Measurements from ENCODE around the gene MARCHF7.

DNA sequence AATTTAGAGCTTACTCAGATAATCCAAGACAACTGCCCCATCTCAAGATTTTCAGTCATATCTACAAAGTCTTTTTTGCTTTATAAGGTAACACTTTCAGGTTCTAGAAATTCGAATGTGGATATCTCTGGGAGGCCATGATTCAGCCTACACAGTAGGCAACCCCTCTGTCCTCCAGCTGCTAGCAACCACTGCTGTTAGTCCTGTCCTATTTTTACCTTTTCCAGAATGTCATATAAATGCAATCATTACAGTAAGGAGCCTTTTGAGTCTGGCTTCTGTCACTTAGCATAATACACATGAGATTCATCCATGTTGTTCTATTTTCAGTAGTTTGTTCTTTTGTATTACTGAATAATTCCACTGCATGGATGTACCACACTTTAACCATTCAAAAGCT, 28.5 kb upstream of the MARCHF7 start:
- TF ChIP-seq, protein P1, sequence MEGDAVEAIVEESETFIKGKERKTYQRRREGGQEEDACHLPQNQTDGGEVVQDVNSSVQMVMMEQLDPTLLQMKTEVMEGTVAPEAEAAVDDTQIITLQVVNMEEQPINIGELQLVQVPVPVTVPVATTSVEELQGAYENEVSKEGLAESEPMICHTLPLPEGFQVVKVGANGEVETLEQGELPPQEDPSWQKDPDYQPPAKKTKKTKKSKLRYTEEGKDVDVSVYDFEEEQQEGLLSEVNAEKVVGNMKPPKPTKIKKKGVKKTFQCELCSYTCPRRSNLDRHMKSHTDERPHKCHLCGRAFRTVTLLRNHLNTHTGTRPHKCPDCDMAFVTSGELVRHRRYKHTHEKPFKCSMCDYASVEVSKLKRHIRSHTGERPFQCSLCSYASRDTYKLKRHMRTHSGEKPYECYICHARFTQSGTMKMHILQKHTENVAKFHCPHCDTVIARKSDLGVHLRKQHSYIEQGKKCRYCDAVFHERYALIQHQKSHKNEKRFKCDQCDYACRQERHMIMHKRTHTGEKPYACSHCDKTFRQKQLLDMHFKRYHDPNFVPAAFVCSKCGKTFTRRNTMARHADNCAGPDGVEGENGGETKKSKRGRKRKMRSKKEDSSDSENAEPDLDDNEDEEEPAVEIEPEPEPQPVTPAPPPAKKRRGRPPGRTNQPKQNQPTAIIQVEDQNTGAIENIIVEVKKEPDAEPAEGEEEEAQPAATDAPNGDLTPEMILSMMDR (IDR thresholded peaks at IDR 0.05; ENCODE audit: low read depth, low read length): no peak
- no peak for TF ChIP-seq EZH2phosphoT487 (IDR thresholded peaks at IDR 0.05; ENCODE audit: low read depth)

Data from OCI-LY3 (cell line).